Gastrocnemius medialis (tissue), 4 donors: Measurements from ENCODE around the gene GASK1A. TPM values are rescaled to one million over a fixed set of nuclear protein-coding genes. Genes with fewer than 3 reads are reported as not detected.

Source experiments
- ATAC-seq, 2 donors: fragments of 150-250 bp; one replicate each; pipeline ENCODE4 v1.9.1; 2016
- DNase-seq, 2 donors: peaks; one replicate each; pipeline ENCODE4 v3.0.0-alpha.2; 2019
- H3K27ac ChIP-seq, 4 donors: fragments of 200-600 bp; sonication (generic); 1 replicate in 1 of 4; 2 replicates in 3 of 4; pipeline ENCODE4 v1.5.1; 2016 to 2018; ENCODE audit warnings: mild to moderate bottlenecking in 2 of 4, moderate library complexity in 1 of 4
- H3K27me3 ChIP-seq, 3 donors: fragments of 200-600 bp; sonication (generic) in 2 of 3; 1 replicate in 1 of 3; 2 replicates in 2 of 3; pipeline versions ENCODE4 v1.5.1 to v1.6.0; 2016 to 2019; ENCODE audit warnings: mild to moderate bottlenecking in 1 of 3, moderate library complexity in 1 of 3
- H3K36me3 ChIP-seq, 2 donors: fragments of 200-600 bp; sonication (generic) in 1 of 2; one replicate each; pipeline ENCODE4 v1.5.1; 2017 to 2018
- H3K4me1 ChIP-seq, 2 donors: fragments of 200-600 bp; sonication (generic) in 1 of 2; one replicate each; pipeline ENCODE4 v1.5.1; 2016 to 2017; ENCODE audit warnings: mild to moderate bottlenecking in 2 of 2
- H3K4me3 ChIP-seq, 4 donors: fragments of 200-600 bp; sonication (generic) in 3 of 4; 1 replicate in 1 of 4; 2 replicates in 3 of 4; pipeline ENCODE4 v1.5.1; 2016 to 2019; ENCODE audit warnings: mild to moderate bottlenecking in 2 of 4
- H3K9me3 ChIP-seq, 3 donors: fragments of 200-600 bp; sonication (generic) in 2 of 3; 1 replicate in 1 of 3; 2 replicates in 2 of 3; pipeline ENCODE4 v1.5.1; 2016 to 2019
- CTCF ChIP-seq, 5 experiments: fragments of 450-650 bp in 3 of 5; fragments of 200-600 bp in 2 of 5; sonication (generic) in 2 of 5; IDR thresholded peaks in 4 of 5; conservative IDR thresholded peaks in 1 of 5; 1 replicate in 4 of 5; 2 replicates in 1 of 5; pipeline ENCODE4 v1.5.1; 2016 to 2019; ENCODE audit warnings: antibody characterized with exemption in 5 of 5, mild to moderate bottlenecking in 3 of 5, moderate library complexity in 3 of 5
- POLR2A ChIP-seq, 2 donors: fragments of 450-650 bp; IDR thresholded peaks; one replicate each; pipeline ENCODE4 v1.6.1; 2017; ENCODE audit warnings: antibody characterized with exemption in 2 of 2, mild to moderate bottlenecking in 2 of 2, moderate library complexity in 2 of 2
- in situ Hi-C, 4 donors: fragments of 200-750 bp; cut with MboI; loops; one replicate each; pipeline versions ENCODE4 v1.15.0 to v1.8.0; 2017; ENCODE audit warnings: low sequenced_read_pairs in 4 of 4
- intact Hi-C: fragments of 100-400 bp; cut with DNase I; formaldehyde crosslinking; loops from one replicate; pipeline ENCODE4 v1.15.1; 2023; ENCODE audit warnings: low total_unique reads
- total RNA-seq, 4 donors: library from RNA; depleted of rRNA; stranded (reverse); fragments of >200 nt; gene quantifications; one replicate each; pipeline versions ENCODE4 v1.1.0 to v1.2.3, GENCODE V29; 2016

GASK1A gene
- total RNA-seq, 4 donors from 2014 or later, result 0.52 to 6.8 (median 0.87) TPM

- TF ChIP-seq CTCF (IDR thresholded peaks at IDR 0.05 in 4 of 5, conservative IDR thresholded peaks at IDR 0.05 in 1 of 5) (no peak), POLR2A (IDR thresholded peaks at IDR 0.05) (no peak)
- no peaks in the 10 kb centered on the region for H3K9me3 ChIP-seq
- ATAC-seq, result no peak
- in situ Hi-C loops (no loop called here), intact Hi-C loops (no loop called here)
- H3K4me1 ChIP-seq, result no peaks in the 10 kb centered on the region
- H3K4me3 ChIP-seq, result no peak overlapping the region
- H3K27ac ChIP-seq, result no peak overlapping the region
- H3K27me3 ChIP-seq, result no peaks in the 10 kb centered on the region
- DNase-seq, result no peak
- no peaks in the 10 kb centered on the region for H3K36me3 ChIP-seq
These were observed 44.0 kb downstream of the GASK1A start for GRCh38 chr3:43023066-43023465.

GRCh38 chr3:43023746-43024145 lies 44.6 kb downstream of the GASK1A start:
- Histone ChIP-seq H3K4me3 (no peak overlapping the region), H3K9me3 (no peaks in the 10 kb centered on the region), H3K27ac (no peak overlapping the region), H3K4me1 (no peaks in the 10 kb centered on the region), H3K36me3 (no peaks in the 10 kb centered on the region), H3K27me3 (no peaks in the 10 kb centered on the region)
- intact Hi-C loops (no loop called here), in situ Hi-C loops (no loop called here)
- TF ChIP-seq CTCF (IDR thresholded peaks at IDR 0.05 in 4 of 5, conservative IDR thresholded peaks at IDR 0.05 in 1 of 5) (no peak), POLR2A (IDR thresholded peaks at IDR 0.05) (no peak)
- ATAC-seq, result no peak
- DNase-seq, result no peak

- no peak for DNase-seq
- no peaks in the 10 kb centered on the region for H3K27me3 ChIP-seq
- in situ Hi-C loops (no loop called here), intact Hi-C loops (no loop called here)
- no peak overlapping the region for H3K27ac ChIP-seq
- H3K4me3 ChIP-seq, result no peak overlapping the region
- no peaks in the 10 kb centered on the region for H3K36me3 ChIP-seq
- no peak for TF ChIP-seq POLR2A (IDR thresholded peaks at IDR 0.05)
- TF ChIP-seq CTCF (IDR thresholded peaks at IDR 0.05 in 4 of 5, conservative IDR thresholded peaks at IDR 0.05 in 1 of 5), result no peak
- ATAC-seq, result no peak
- no peaks in the 10 kb centered on the region for H3K4me1 ChIP-seq
- no peaks in the 10 kb centered on the region for H3K9me3 ChIP-seq
These were observed 45.2 kb downstream of the GASK1A start for GRCh38 chr3:43024181-43024885.

GRCh38 chr3:43025423-43025822 lies 46.3 kb downstream of the GASK1A start:
- no peak overlapping the region for H3K4me3 ChIP-seq
- H3K36me3 ChIP-seq, result no peaks in the 10 kb centered on the region
- H3K4me1 ChIP-seq, result no peaks in the 10 kb centered on the region
- in situ Hi-C loops (no loop called here), intact Hi-C loops (no loop called here)
- ATAC-seq (no peak), DNase-seq (no peak)
- no peaks in the 10 kb centered on the region for H3K27me3 ChIP-seq
- H3K27ac ChIP-seq, result no peak overlapping the region
- no peaks in the 10 kb centered on the region for H3K9me3 ChIP-seq
- TF ChIP-seq POLR2A (IDR thresholded peaks at IDR 0.05) (no peak), CTCF (IDR thresholded peaks at IDR 0.05 in 4 of 5, conservative IDR thresholded peaks at IDR 0.05 in 1 of 5) (no peak)

GRCh38 chr3:43028001-43028400 lies 48.9 kb downstream of the GASK1A start:
- Histone ChIP-seq H3K9me3 (no peaks in the 10 kb centered on the region), H3K4me3 (no peak overlapping the region), H3K36me3 (no peaks in the 10 kb centered on the region), H3K27me3 (no peaks in the 10 kb centered on the region), H3K27ac (no peak overlapping the region), H3K4me1 (peaks cover 0 to 13% of the 10 kb centered on the region in 2 donors)
- in situ Hi-C loops (no loop called here), intact Hi-C loops (no loop called here)
- TF ChIP-seq POLR2A (IDR thresholded peaks at IDR 0.05), result no peak
- no peak for TF ChIP-seq CTCF (IDR thresholded peaks at IDR 0.05 in 4 of 5, conservative IDR thresholded peaks at IDR 0.05 in 1 of 5)
- no peak for DNase-seq
- ATAC-seq, result no peak
